TTC549 (cell line): ENCODE results near the gene ZNF493.

Source experiments
- FAIRE-seq: peaks from 2 replicates; lab custom pipeline; 2012; peaks lifted over from hg19 to GRCh38; lab: Jason Lieb, UNC

The ZNF493 gene

GRCh38 chr19:21396893-21397572, at the start of gene ZNF493:
Gene ZNF493 (plus strand): TSS chr19:21397133. CDS start chr19:21397238, 105 bp downstream.
- FAIRE-seq, result peak; percentile 87

- FAIRE-seq, result no peak
Measured at GRCh38 chr19:21352830-21353229, 44.1 kb upstream of the ZNF493 start.

GRCh38 chr19:21358768-21359451, 38.0 kb upstream of the ZNF493 start, which contains the start of gene ZNF738:
Gene ZNF738 (plus strand): TSS chr19:21359000. CDS start chr19:21359141, 141 bp downstream.
- FAIRE-seq, result no peak

- FAIRE-seq, result no peak
Measured at GRCh38 chr19:21362291-21362690, 34.6 kb upstream of the ZNF493 start.

GRCh38 chr19:21383980-21384582, 12.9 kb upstream of the ZNF493 start:
- no peak for FAIRE-seq

GRCh38 chr19:21396121-21396520, 812 bp upstream of the ZNF493 start:
- FAIRE-seq, result no peak

- no peak for FAIRE-seq
Measured at GRCh38 chr19:21398851-21399250, 1.9 kb downstream of the ZNF493 start.

- no peak for FAIRE-seq
Measured at GRCh38 chr19:21402303-21402985, 5.5 kb downstream of the ZNF493 start.

GRCh38 chr19:21410166-21410565, 13.2 kb downstream of the ZNF493 start:
- FAIRE-seq, result peak; percentile 43

- FAIRE-seq, result no peak
Measured at GRCh38 chr19:21422244-21422643, 25.3 kb downstream of the ZNF493 start.

GRCh38 chr19:21423057-21424041, 26.4 kb downstream of the ZNF493 start:
- FAIRE-seq, result no peak

GRCh38 chr19:21430675-21431074, 33.7 kb downstream of the ZNF493 start:
- FAIRE-seq, result no peak

GRCh38 chr19:21432590-21432989, 35.7 kb downstream of the ZNF493 start:
- no peak for FAIRE-seq

GRCh38 chr19:21434516-21434915, 37.6 kb downstream of the ZNF493 start:
- FAIRE-seq, result no peak

GRCh38 chr19:21434967-21435544, 38.1 kb downstream of the ZNF493 start:
- FAIRE-seq, result no peak

GRCh38 chr19:21439201-21439751, 42.3 kb downstream of the ZNF493 start:
- no peak for FAIRE-seq

- FAIRE-seq, result no peak
Measured at GRCh38 chr19:21440321-21440720, 43.4 kb downstream of the ZNF493 start.

GRCh38 chr19:21451187-21451586, 54.3 kb downstream of the ZNF493 start:
- FAIRE-seq, result no peak

GRCh38 chr19:21454901-21455300, 58.0 kb downstream of the ZNF493 start:
- no peak for FAIRE-seq

- FAIRE-seq, result no peak
Measured at GRCh38 chr19:21460686-21461085, 63.8 kb downstream of the ZNF493 start.

- FAIRE-seq, result no peak
Measured at GRCh38 chr19:21462540-21462939, 65.6 kb downstream of the ZNF493 start.
